Endothelial cell of umbilical vein (primary cell): ENCODE measurements around the gene ZNRF1. TPM values are rescaled to one million over a fixed set of nuclear protein-coding genes. Genes with fewer than 3 reads are reported as not detected.

Experiments
- BruUV-seq: library from RNA; stranded (reverse); fragments of 400-500 nt; replicated peaks from 2 replicates; lab custom pipeline; 2021; lab: Mats Ljungman, UMichigan
- CTCF ChIA-PET: fragments of 300-600, 350-600 bp; sonication (Branson Sonifier 250); formaldehyde crosslinking; loops from one replicate; lab custom pipeline; 2021; ENCODE audit warnings: antibody characterized with exemption, inconsistent platforms; lab: Charles Lee
- POLR2A ChIA-PET: fragments of 300-600, 350-600 bp; sonication (Branson Sonifier 250); formaldehyde crosslinking; loops from one replicate; lab custom pipeline; 2021; ENCODE audit warnings: antibody characterized with exemption, inconsistent platforms; lab: Charles Lee
- DNase-seq: peaks from one replicate; pipeline ENCODE4 v3.0.0-alpha.2; 2011; ENCODE audit warnings: low read depth, low spot score
- FAIRE-seq: peaks from 2 replicates; lab custom pipeline; 2011; peaks lifted over from hg19 to GRCh38; lab: Jason Lieb, UNC
- H2AFZ ChIP-seq: 2 replicates; pipeline ENCODE4 v1.6.0; 2012; ENCODE audit warnings: low read depth, low read length, control low read depth, inconsistent platforms
- H3K27ac ChIP-seq: 2 replicates; pipeline ENCODE4 v1.5.1; 2011; ENCODE audit warnings: low read depth, mild to moderate bottlenecking, control low read depth, low read length, moderate library complexity; ENCODE audit not compliant: insufficient read depth
- H3K27me3 ChIP-seq, 2 experiments: 2 replicates each; pipeline versions ENCODE4 v1.6.0 to v1.6.1; 2011; ENCODE audit warnings: low read length in 2 of 2, mixed read lengths in 1 of 2; ENCODE audit not compliant: control insufficient read depth in 2 of 2, insufficient read depth in 2 of 2
- H3K36me3 ChIP-seq, 2 experiments: 2 replicates in 1 of 2; 3 replicates in 1 of 2; pipeline ENCODE4 v1.5.1; 2011; ENCODE audit warnings: low read length in 2 of 2, mild to moderate bottlenecking in 1 of 2, moderate library complexity in 1 of 2; ENCODE audit not compliant: control insufficient read depth in 2 of 2, insufficient read depth in 2 of 2; ENCODE audit errors: extremely low read depth in 1 of 2
- H3K4me1 ChIP-seq: 3 replicates; pipeline ENCODE4 v1.5.1; 2011; ENCODE audit warnings: mild to moderate bottlenecking, low read length; ENCODE audit not compliant: control insufficient read depth, insufficient read depth; ENCODE audit errors: extremely low read depth
- H3K4me2 ChIP-seq: 2 replicates; pipeline ENCODE4 v1.6.1; 2011; ENCODE audit warnings: low read length, control low read depth, mixed read lengths; ENCODE audit not compliant: insufficient read depth
- H3K4me3 ChIP-seq, 3 experiments: fragments of 200-600 bp in 1 of 3; sonication (generic), shearing (Covaris generic) in 1 of 3; replicated peaks in 1 of 3; 2 replicates each; pipeline ENCODE4 v1.5.1; 2011 to 2016; ENCODE audit warnings: control low read depth in 3 of 3, low read length in 3 of 3, mild to moderate bottlenecking in 2 of 3, inconsistent platforms in 1 of 3, low read depth in 1 of 3, moderate library complexity in 1 of 3; ENCODE audit not compliant: insufficient read depth in 1 of 3
- H3K79me2 ChIP-seq: 2 replicates; pipeline ENCODE4 v1.6.0; 2012; ENCODE audit warnings: low read length, inconsistent platforms; ENCODE audit not compliant: control insufficient read depth, insufficient read depth
- H3K9ac ChIP-seq: replicated peaks from 2 replicates; pipeline ENCODE3; 2011; ENCODE audit warnings: low read length, control low read depth; ENCODE audit not compliant: insufficient read depth; ENCODE audit errors: extremely low read depth
- H3K9me1 ChIP-seq: replicated peaks from 3 replicates; pipeline ENCODE4 v1.6.0; 2011; ENCODE audit warnings: mild to moderate bottlenecking, low read length; ENCODE audit not compliant: control insufficient read depth, insufficient read depth; ENCODE audit errors: extremely low read depth
- H3K9me3 ChIP-seq: replicated peaks from 2 replicates; pipeline ENCODE4 v1.5.1; 2012; ENCODE audit warnings: low read length, inconsistent platforms; ENCODE audit not compliant: control insufficient read depth, insufficient read depth
- H4K20me1 ChIP-seq: replicated peaks from 2 replicates; pipeline ENCODE3; 2011; ENCODE audit warnings: mild to moderate bottlenecking, low read length; ENCODE audit not compliant: control insufficient read depth, insufficient read depth; ENCODE audit errors: extremely low read depth
- CTCF ChIP-seq, 2 donors: IDR thresholded peaks; 1 replicate in 1 of 2; 2 replicates in 1 of 2; pipeline ENCODE4 v1.5.1; 2011; ENCODE audit warnings: low read length in 2 of 2, mild to moderate bottlenecking in 2 of 2, moderate library complexity in 2 of 2, control low read depth in 1 of 2, inconsistent platforms in 1 of 2, low read depth in 1 of 2; ENCODE audit not compliant: insufficient read depth in 1 of 2; ENCODE audit errors: extremely low read depth in 1 of 2
- EZH2 ChIP-seq: IDR thresholded peaks from 2 replicates; pipeline ENCODE4 v1.6.1; 2012; ENCODE audit warnings: borderline replicate concordance, low read depth, mild to moderate bottlenecking, moderate library complexity, low read length, inconsistent platforms; ENCODE audit not compliant: severe bottlenecking
- FOS ChIP-seq: IDR thresholded peaks from 2 replicates; pipeline ENCODE4 v1.6.1; 2011; ENCODE audit warnings: mild to moderate bottlenecking, low read length, moderate library complexity, borderline replicate concordance; ENCODE audit not compliant: insufficient read depth
- GATA2 ChIP-seq: IDR thresholded peaks from 2 replicates; pipeline ENCODE4 v1.7.0; 2011; ENCODE audit warnings: low read depth, mild to moderate bottlenecking, moderate library complexity, mixed read lengths, low read length; ENCODE audit not compliant: insufficient read length, insufficient read depth
- JUN ChIP-seq: IDR thresholded peaks from 2 replicates; pipeline ENCODE4 v1.6.1; 2011; ENCODE audit warnings: borderline replicate concordance, low read depth; ENCODE audit not compliant: insufficient read length, insufficient read depth
- MAX ChIP-seq: IDR thresholded peaks from 2 replicates; pipeline ENCODE4 v1.6.1; 2011; ENCODE audit not compliant: insufficient read depth, insufficient read length
- POLR2A ChIP-seq: IDR thresholded peaks from 2 replicates; pipeline ENCODE4 v1.6.1; 2012; ENCODE audit warnings: low read depth, mild to moderate bottlenecking, control low read depth, low read length
- dilution Hi-C: fragments of 300-500 bp; cut with MboI; formaldehyde crosslinking; loops from one replicate; pipeline ENCODE4 v1.15.0; 2019; ENCODE audit warnings: low sequenced_read_pairs; ENCODE audit not compliant: extremely low pct_ligation_motif_present
- intact Hi-C: fragments of 100-400 bp; cut with micrococcal nuclease; formaldehyde crosslinking; loops from one replicate; pipeline ENCODE4 v1.10.0; 2022
- polyA plus RNA-seq, 4 experiments: library from polyadenylated mRNA; depleted of rRNA in 3 of 4; stranded (reverse) in 3 of 4; unstranded in 1 of 4; fragments of >200 nt; gene quantifications; 2 replicates each; pipeline versions ENCODE4 v1.2.1 to v1.2.3, GENCODE V29; 2011 to 2012; ENCODE audit warnings: missing spikeins in 1 of 4
- total RNA-seq: library from RNA; stranded (reverse); gene quantifications from 2 replicates; pipeline ENCODE4 v1.2.3, GENCODE V29; 2021

ZNRF1 gene
- total and polyA plus RNA-seq, 2 donors (not counting 3 experiments of a cell fraction or from before 2014, with no cell fraction given), result 23.7 to 34.9 TPM

- Histone ChIP-seq H3K9ac (no peak overlapping the region), H4K20me1 (no peaks in the 10 kb centered on the region), H2AFZ (no peak overlapping the region), H3K4me3 (no peak overlapping the region), H3K27me3 (no peaks in the 10 kb centered on the region), H3K27ac (no peak overlapping the region), H3K4me2 (no peak overlapping the region), H3K4me1 (peaks cover 3% of the 10 kb centered on the region), H3K9me1 (no peaks in the 10 kb centered on the region), H3K36me3 (no peaks in the 10 kb centered on the region), H3K79me2 (peaks cover 32% of the 10 kb centered on the region), H3K9me3 (no peaks in the 10 kb centered on the region)
- BruUV-seq, result no TSS peak
- TF ChIP-seq POLR2A (no peak), FOS (no peak), JUN (no peak), MAX (no peak), GATA2 (no peak), EZH2 (no peak), CTCF (IDR thresholded peaks at IDR 0.05; ENCODE audit: extremely low read depth in 1 of 2, insufficient read depth in 1 of 2, low read depth in 1 of 2, low read length in 2 of 2) (no peak)
- POLR2A ChIA-PET, result no interaction called here
- CTCF ChIA-PET, result interaction anchor here (0.6 to 1.4 kb wide), 2 partner anchors 17 to 42 kb away, joined by 3 read pairs; no protein-coding TSS in a partner anchor
- DNase-seq (no peak), FAIRE-seq (no peak)
- dilution Hi-C loops (no loop called here), intact Hi-C loops (no loop called here)
These were observed 46.6 kb downstream of the ZNRF1 start for GRCh38 chr16:75045424-75045823.
